ENCODE data around the gene MAPK14. TPM values are rescaled to one million over a fixed set of nuclear protein-coding genes. Genes with fewer than 3 reads are reported as not detected.

The MAPK14 gene
- total and polyA plus RNA-seq, 12 donors = 9.2 to 38.1 (median 29.3) TPM

DNA sequence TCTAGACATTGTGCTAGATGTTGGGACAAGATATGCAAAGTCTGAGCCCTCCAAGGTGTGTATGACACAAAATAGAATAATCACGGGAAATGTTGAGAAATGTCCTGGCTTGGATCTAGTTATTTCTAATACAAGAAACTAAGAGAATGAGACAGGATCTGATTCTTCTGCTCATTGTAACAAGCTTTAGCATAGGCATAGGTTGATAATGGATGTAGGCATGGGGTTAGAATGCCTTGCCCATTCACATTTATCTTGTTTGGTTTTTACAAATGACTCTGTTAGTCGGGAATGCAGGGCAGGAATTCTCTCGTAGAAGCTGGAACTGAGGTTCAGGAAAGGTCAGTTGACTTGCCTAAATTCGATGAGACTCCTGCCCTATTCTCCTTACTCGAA lies 1.7 kb upstream of the MAPK14 start:
- 42% methylated on average over 5 of the region's 5 CpGs for WGBS, 2 donors
- H3K4me1 ChIP-seq = peaks cover 5 to 34% (median 16%) of the 10 kb centered on the region in 9 donors
- DNase-seq = no peak

DNA sequence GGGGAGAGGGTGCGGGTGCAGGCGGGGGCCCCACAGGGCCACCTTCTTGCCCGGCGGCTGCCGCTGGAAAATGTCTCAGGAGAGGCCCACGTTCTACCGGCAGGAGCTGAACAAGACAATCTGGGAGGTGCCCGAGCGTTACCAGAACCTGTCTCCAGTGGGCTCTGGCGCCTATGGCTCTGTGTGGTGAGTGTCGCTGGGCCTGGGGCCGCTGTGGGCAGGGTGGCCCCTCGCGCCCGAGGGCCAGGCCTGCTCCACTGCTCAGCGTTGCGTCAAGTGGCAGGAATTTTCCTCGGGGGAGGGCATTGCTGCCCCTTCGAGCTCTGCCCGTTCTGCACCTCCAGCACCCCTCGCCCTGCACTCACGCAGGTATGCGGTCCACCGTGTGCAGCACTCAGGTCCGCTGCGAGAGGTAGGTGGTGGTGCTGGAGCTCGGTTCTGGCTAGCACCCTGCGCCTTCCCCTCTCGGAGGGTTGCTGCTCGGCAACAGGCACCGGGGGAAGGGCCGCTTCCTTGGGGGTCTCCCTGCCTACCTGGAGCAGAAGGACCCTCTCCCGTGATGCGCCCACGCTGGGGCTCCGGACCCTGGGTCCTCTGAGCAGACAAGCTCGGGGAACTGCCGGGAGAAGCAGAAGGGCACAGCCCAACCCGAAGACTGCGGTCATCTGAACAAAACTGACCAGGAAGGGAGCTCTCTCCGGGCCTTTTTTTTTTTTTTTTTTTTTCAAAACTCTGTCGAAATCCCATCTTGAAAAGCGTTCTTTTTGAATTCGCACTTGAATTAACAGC lies 674 bp downstream of the MAPK14 start:
- H3K4me1 ChIP-seq = peaks cover 5 to 56% (median 36%) of the 10 kb centered on the region in 9 donors
- ATAC-seq = peak; percentile 27 to 66 (median 39)

More for the DNA sequence above, 1.7 kb upstream of the MAPK14 start:
- no peak overlapping the region for H3K27ac ChIP-seq
- TF ChIP-seq, protein P1, sequence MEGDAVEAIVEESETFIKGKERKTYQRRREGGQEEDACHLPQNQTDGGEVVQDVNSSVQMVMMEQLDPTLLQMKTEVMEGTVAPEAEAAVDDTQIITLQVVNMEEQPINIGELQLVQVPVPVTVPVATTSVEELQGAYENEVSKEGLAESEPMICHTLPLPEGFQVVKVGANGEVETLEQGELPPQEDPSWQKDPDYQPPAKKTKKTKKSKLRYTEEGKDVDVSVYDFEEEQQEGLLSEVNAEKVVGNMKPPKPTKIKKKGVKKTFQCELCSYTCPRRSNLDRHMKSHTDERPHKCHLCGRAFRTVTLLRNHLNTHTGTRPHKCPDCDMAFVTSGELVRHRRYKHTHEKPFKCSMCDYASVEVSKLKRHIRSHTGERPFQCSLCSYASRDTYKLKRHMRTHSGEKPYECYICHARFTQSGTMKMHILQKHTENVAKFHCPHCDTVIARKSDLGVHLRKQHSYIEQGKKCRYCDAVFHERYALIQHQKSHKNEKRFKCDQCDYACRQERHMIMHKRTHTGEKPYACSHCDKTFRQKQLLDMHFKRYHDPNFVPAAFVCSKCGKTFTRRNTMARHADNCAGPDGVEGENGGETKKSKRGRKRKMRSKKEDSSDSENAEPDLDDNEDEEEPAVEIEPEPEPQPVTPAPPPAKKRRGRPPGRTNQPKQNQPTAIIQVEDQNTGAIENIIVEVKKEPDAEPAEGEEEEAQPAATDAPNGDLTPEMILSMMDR (IDR thresholded peaks at IDR 0.05) = no peak
- H3K36me3 ChIP-seq = no peaks in the 10 kb centered on the region
- ATAC-seq = no peak
- H3K4me3 ChIP-seq = no peak overlapping the region
- H3K27me3 ChIP-seq = peaks cover 0 to 21% (median 18%) of the 10 kb centered on the region in 7 donors
- H3K9me3 ChIP-seq = no peaks in the 10 kb centered on the region
- intact Hi-C loops (cut with DNase I) = loop anchor here (1.0 to 10.0 kb wide), 7 partner anchors 69 to 339 kb away; partner anchors contain the start of gene BRPF3 (in 6 of the 10)

DNA sequence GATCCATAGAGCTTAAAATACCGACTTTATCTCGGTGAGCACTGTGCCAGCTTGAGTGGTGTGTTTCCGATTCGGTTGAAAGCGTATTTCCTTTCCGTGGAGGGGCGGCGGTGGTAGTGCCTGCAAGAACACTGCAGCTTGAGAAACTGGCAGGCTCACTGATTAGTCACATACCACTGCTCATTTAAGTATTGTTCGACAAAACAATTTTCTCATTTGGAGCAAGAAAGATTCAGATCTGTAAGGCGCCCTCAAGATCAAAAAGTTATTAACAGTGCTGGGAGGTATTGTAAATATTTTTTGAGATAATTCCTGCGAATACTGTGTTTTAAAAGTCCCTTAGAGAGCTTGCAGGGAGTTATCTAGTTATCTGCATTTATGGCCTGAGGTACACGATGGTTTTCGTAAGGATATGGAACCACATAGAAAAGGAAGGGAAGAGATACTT lies 1.3 kb downstream of the MAPK14 start:
- intact Hi-C loops (cut with DNase I) = loop anchor here in 5 of 10 donors (5.0 to 10.0 kb wide), 4 partner anchors 163 to 336 kb away; partner anchors contain the start of gene BRPF3 (in 3 of the 5)
- peaks cover 8 to 62% (median 42%) of the 10 kb centered on the region in 9 donors for H3K4me1 ChIP-seq
- WGBS, 2 donors = 0 to 1% methylated on average over 13 of the region's 13 CpGs

More for the DNA sequence above, 674 bp downstream of the MAPK14 start:
- H3K4me3 ChIP-seq = peak overlapping the region; percentile 82 to 100 (median 96)
- WGBS, 2 donors = 0 to 1% methylated on average over 41 to 44 of the region's 44 CpGs
- intact Hi-C loops (cut with DNase I) = loop anchor here in 5 of 10 donors (5.0 to 10.0 kb wide), 4 partner anchors 164 to 337 kb away; partner anchors contain the start of gene BRPF3 (in 3 of the 5)
- TF ChIP-seq, protein P1 (IDR thresholded peaks at IDR 0.05) = no peak
- peak; percentile 27 to 44 for DNase-seq
- peaks cover 0 to 18% (median 16%) of the 10 kb centered on the region in 7 donors for H3K27me3 ChIP-seq
- H3K36me3 ChIP-seq = no peaks in the 10 kb centered on the region
- no peaks in the 10 kb centered on the region for H3K9me3 ChIP-seq
- H3K27ac ChIP-seq = peak overlapping the region; percentile 84 to 96 (median 94)

DNA sequence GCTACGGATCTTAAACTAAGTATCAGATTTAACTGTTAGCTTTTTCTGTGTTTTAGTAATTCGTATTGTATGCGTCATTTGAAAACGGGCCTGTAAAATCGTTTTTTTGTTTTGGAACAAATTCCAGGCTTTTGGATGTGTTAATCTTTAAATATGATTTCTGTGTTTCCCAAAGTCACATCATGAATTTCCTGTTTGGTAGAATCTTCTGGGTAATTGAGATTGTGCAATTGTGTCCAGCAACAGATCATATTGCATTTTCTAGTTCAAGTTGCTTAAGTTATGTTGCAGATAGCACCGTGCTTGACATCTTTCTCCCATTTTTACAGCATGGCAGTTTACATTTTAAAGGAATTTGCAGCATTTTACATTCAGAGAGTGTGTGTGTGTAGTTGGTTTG lies 1.9 kb downstream of the MAPK14 start:
- intact Hi-C loops (cut with DNase I) = loop anchor here in 5 of 10 donors (5.0 to 10.0 kb wide), 4 partner anchors 163 to 335 kb away; partner anchors contain the start of gene BRPF3 (in 3 of the 5)
- no peaks in the 10 kb centered on the region for H3K36me3 ChIP-seq
- ATAC-seq (no peak), DNase-seq (no peak)
- H3K27ac ChIP-seq = peak overlapping the region in 9 of 10 donors; percentile 84 to 96 (median 94)
- 12 to 24% methylated on average over 6 of the region's 6 CpGs for WGBS, 2 donors
- peaks cover 0 to 8% (median 5%) of the 10 kb centered on the region in 7 donors for H3K27me3 ChIP-seq
- H3K4me3 ChIP-seq = peak overlapping the region; percentile 82 to 100 (median 96)
- no peaks in the 10 kb centered on the region for H3K9me3 ChIP-seq
- peaks cover 8 to 64% (median 45%) of the 10 kb centered on the region in 9 donors for H3K4me1 ChIP-seq
- TF ChIP-seq, protein P1 (IDR thresholded peaks at IDR 0.05) = no peak

More for the DNA sequence above, 1.3 kb downstream of the MAPK14 start:
- TF ChIP-seq, protein P1 (IDR thresholded peaks at IDR 0.05) = no peak
- Histone ChIP-seq H3K4me3 (peak overlapping the region; percentile 82 to 100 (median 96)), H3K27me3 (peaks cover 0 to 14% (median 10%) of the 10 kb centered on the region in 7 donors), H3K27ac (peak overlapping the region; percentile 84 to 96 (median 94)), H3K36me3 (no peaks in the 10 kb centered on the region), H3K9me3 (no peaks in the 10 kb centered on the region)
- ATAC-seq = peak in 7 of 8 donors; percentile 30 to 76 (median 46)
- DNase-seq = peak; percentile 59 to 66
